ENCODE measurements around the gene EAF2.

EAF2 gene

GRCh38 chr3:121863801-121864200 lies 28.8 kb downstream of the EAF2 start:
- no peak for DNase-seq

DNA sequence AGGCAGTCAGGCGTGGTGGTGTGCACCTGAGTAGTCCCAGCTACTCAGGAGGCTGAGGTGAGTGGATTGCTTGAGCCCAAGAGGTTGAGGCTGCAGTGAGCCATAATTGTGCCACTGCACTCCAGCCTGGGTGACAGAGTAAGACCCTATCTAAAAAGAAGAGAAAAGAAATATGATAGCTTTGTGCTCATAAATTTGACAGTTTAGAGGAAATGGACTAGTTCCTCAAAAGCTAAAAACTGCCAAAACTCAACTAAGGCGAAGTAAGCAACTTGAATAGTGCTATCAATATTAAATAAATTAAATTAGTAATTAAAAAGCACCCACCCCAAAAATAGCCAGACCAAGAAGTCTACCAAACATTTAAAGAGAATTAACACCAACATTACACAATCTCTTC lies 34.7 kb downstream of the EAF2 start:
- DNase-seq: no peak

- DNase-seq: no peak
These were observed 35.7 kb downstream of the EAF2 start for GRCh38 chr3:121870717-121871116.

DNA sequence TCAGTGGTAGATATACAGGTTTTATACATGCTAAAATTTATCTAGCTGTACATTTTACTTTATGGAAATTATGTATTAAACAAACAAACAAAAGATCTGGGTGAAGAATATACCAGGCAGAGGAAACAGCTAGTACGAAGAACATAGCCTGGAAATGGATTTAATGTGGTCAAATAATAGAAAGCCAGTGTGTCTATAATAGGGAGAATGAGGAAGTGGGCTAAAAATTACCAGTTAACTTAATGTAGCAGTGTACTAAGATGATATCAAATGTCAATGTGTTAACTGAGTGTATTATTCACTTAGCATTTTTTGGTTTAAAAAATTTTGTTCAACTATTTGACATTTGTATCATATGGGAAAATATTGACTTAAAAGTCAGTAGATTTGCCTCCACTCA lies 36.4 kb downstream of the EAF2 start:
- DNase-seq: no peak

- no peak for DNase-seq
These were observed 43.4 kb downstream of the EAF2 start for GRCh38 chr3:121878411-121878810.

DNA sequence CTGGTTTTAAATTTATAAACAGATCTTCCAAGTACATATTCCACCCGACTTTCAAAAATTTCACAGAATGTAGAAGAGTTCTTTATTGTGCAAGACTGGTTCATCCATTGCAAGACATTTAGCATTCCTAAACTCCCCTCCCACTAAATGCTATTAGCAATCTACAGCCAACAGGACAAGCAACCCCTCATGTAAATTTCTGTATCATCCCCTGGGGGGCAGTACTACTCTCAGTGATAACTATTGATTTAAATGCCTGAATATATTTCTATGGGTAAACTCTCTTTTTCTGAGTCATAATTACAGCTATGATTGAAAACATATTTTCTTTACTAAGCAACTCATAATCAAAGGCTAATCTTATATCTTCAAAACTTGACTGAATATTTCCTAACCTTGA lies 48.5 kb downstream of the EAF2 start:
- no peak for DNase-seq

DNA sequence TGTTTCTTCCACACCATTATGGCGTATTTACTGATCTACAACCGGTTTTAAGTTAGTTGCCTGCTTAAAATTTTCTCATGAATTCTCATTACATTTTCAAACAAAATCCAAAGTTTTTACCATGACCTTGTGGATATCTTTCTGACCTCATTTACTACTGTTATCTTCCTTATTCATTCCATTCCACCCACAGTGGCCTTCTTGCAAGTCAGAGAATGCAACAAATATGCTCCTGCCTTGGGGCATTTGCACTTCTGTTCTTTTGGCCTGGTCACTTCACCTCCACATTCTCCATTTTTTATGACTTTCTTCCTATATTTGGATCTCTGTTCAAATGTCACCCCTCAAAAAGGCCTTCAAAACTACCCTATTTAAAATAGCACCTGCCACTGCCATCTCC lies 50.4 kb downstream of the EAF2 start:
- no peak for DNase-seq

GRCh38 chr3:121894301-121894990 lies 59.4 kb downstream of the EAF2 start, which contains the start of gene SLC15A2:
Gene SLC15A2 (plus strand): TSS chr3:121894401. CDS start chr3:121894477, 76 bp downstream.
- DNase-seq: no peak

- no peak for DNase-seq
These were observed 60.1 kb downstream of the EAF2 start for GRCh38 chr3:121895121-121895520.

GRCh38 chr3:121895736-121896135 lies 60.7 kb downstream of the EAF2 start:
- DNase-seq: no peak

DNA sequence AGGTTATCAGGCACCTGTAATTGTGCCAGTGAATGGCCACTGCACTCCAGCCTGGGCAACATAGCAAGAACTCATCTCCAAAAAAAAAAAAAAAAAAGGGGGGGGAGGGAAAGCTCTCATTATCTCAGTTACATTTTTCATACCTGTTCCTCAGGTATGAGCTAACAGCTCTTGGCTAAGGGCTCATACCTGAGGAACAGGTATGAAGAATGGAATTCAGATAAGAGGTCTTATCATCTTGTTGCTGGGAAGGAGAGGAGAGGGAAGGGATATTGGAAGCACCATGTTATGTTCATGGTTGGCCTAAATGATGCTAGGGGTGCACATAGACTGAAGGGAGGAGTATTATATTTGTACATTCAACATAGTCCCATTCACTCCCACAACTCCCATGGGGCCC lies 61.8 kb downstream of the EAF2 start:
- DNase-seq: no peak

DNA sequence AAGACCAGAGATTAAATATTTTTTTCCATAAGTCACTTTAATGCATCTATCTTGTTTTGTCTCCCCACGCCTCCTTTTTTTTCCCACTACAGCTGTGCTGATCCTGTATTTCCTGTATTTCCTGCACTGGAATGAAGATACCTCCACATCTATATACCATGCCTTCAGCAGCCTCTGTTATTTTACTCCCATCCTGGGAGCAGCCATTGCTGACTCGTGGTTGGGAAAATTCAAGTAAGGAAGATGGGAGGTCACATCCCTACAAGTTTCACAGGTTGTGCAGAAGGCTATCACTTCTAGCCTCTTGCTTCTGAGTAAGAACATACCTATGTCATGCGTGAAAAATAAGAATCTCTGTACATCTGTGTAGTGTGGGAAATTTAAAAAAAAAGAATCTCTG lies 62.3 kb downstream of the EAF2 start:
- DNase-seq: no peak

- DNase-seq: no peak
These were observed 78.4 kb downstream of the EAF2 start for GRCh38 chr3:121913305-121913990.

DNA sequence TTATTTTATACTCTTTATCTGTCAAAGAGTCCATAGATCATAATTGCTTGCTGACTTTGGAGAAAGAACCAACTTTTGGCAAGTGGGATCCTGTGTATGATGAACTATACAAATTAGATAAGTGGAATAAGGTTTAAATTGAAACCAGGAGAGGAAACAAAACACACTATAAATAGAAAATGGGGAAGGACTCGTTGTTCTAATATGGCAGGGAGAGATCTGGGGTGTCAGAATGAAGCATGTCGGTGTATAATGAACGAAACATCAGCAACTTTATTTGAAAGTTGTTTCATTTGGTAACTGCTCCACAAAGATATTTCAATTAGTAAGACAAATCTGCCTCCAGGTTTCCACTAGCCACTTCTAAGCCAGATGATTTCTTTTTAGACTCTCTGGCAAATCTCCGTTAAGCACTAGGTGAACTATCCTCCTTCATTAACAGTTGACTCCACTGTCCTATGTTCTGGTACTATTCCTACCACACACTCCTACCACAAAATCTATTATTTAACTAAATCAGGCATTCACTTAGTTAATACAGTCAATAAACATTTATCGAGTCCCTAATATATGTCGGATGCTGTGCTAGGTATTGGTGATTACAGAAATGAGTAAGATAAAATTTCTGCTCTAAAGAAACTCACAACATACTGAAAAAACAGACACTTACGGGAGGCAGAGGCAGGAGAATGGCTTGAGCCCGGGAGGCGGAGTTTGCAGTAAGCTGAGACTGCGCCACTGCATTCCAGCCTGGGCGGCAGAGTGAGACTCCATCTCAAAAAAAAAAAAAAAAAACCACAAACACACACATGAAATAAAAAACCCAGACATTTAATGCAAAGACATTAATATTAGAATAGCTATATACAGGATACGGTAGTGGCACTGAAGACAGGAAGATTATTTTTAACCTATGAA lies 79.3 kb downstream of the EAF2 start:
- DNase-seq: no peak

DNA sequence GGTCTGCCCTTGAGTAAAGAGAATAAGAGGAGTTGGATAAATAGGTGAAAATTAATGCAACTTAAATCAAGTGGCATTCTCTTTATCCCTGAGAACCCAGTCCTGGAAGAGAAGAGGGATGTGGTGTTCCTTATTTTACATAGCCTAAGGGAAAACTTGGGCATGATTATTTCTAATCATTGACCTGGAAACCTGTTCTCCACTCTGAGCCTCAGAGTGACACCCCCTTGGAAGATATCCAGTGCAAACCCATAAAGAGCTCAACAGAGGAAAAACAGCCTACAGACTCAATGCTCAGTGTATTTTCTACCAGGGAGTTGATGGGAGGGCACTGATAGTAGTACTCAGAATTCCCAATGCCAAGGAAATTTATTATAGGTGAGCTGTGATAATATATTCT lies 81.2 kb downstream of the EAF2 start:
- no peak for DNase-seq

DNA sequence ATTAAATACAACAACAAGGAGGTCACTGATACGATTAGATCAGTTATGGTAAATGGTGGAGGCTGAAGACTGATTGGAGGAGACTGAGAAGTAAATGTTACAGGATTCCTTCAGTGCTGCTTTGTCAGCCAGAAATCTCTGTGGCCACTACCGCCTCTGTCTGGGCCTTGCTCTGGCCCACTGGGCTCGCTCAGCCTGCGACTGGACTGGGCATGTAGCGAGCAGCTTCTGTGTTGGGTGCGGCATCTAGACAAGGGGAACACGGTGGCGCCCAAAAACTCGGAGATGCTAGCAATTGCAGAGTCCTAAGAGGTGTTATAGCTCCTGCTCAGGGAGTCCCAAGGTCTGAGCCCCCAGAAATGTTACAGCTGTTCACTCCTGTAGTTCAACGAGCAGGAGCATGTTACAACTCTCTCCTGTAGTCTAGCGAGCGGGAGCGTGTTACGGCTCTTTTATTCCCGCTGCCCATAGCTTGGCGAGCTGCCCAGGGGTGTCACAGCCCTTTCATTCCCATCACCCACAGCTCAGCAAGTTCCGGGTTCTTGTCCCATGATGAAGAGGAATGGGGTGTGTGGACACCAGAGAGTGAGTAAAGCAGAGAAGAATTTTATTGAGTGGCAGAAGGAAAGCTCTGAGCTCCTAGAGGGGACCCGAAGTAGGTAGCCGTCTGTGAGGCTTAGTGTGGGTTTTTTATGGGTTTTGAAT lies 83.9 kb downstream of the EAF2 start:
- no peak for DNase-seq

GRCh38 chr3:121924734-121925133 lies 89.7 kb downstream of the EAF2 start:
- DNase-seq: no peak

DNA sequence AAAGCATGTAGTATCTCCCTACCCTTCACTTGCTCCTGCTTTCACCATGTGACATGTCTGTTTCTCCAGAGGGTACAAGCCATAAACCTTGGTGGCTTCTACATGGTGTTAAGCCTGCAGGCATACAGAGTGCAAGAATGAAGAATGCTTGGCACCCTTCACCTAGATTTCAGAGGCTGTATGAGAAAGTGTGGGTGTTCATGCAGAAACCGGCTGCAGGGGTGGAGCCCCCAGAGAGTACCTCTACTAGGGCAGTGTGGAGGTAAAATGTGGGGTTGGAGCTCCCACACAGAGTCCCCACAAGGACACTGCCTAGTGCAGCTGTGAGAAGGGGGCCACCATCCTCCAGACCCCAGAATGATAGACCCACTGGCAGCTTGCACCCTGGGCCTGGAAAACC lies 91.4 kb downstream of the EAF2 start:
- no peak for DNase-seq
